HG02588 (cell line): Measurements from ENCODE around the gene UTS2.

Experiments used
- ATAC-seq: cut with Tn5 transposase; IDR thresholded peaks from one replicate; pipeline ENCODE4 v1.9.1; 2021; ENCODE audit warnings: mild to moderate bottlenecking, moderate library complexity; ENCODE audit not compliant: unreplicated experiment

UTS2 gene

GRCh38 chr1:7863756-7864328 is 11.0 kb upstream of the UTS2 start:
- no peak for ATAC-seq

- ATAC-seq: no peak
These were observed 9.6 kb upstream of the UTS2 start for GRCh38 chr1:7862211-7863060.

- no peak for ATAC-seq
These were observed 8.6 kb upstream of the UTS2 start for GRCh38 chr1:7861452-7861851.

DNA sequence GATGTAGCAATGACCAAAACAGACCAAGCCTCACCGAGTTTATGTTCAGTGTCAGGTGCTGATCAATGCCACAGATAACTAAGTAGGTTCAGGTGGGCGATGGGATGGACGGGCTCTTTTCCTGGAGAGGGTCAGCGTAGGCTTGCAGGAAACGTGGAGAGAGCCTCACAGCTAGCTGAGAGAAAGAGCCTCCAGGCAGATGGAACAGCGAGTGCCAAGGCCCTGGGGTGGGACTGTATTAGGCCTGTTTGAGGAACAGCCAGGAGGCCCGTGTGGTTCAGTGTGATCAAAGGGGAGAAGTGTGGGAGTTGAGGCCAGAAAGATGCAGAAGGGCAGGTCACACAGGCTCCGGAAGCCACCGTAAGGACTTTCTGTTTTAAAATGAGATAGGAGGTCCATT is 7.3 kb upstream of the UTS2 start:
- no peak for ATAC-seq

DNA sequence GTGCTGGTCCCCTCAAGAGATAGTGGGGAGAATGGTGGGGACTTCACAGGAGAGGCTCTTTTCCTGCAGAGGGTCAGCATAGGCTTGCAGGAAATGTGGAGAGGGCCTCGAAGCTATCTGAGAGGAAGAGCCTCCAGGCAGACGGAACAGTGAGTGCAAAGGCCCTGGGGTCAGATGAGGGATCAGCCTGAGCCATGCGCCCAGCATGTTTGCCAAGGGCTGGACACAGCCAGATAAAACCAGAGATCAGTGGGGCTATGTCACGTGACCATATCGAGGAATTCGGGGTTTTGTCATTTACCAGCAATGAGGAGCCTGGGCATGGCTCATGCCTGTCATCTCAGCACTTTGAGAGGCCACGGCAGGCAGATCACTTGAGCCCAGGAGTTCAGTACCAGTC is 6.5 kb upstream of the UTS2 start:
- no peak for ATAC-seq

GRCh38 chr1:7857985-7858384 is 5.1 kb upstream of the UTS2 start:
- no peak for ATAC-seq

DNA sequence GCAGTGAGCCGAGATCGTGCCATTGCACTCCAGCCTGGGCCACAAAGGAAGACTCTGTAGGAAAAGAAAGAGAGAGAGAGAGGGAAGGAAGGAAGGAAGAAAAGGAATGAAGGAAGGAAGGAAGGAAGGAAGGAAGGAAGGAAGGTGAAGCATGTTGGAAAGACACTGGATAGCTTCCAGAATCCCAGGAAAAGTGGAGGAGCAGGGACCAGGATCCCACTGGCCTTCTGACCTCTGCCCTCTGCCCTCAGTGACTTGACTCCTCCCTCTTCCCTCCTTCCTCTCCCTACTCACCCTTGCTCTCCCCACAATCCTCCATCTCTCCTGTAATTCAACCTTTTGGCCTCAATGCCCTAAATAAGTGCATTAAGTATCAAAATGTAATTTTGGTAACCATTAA is 4.1 kb upstream of the UTS2 start:
- no peak for ATAC-seq

GRCh38 chr1:7856345-7856744 is 3.5 kb upstream of the UTS2 start:
- no peak for ATAC-seq

DNA sequence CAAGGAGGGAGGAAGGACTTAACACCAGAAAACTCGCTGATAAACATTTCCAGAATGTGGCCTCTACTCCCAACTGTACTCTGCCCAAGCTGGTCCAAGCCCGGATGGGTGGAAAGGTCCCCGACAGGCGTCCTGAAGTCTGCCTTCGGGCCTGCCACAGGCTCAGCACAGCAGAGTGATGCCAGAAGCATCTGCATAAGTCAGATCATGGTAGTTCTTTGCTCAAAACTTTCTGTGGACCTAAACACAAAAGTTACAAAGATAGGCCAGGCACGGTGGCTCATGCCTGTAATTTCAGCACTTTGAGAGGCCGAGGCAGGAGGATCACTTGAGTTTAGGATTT is 790 bp upstream of the UTS2 start:
- ATAC-seq: no peak

DNA sequence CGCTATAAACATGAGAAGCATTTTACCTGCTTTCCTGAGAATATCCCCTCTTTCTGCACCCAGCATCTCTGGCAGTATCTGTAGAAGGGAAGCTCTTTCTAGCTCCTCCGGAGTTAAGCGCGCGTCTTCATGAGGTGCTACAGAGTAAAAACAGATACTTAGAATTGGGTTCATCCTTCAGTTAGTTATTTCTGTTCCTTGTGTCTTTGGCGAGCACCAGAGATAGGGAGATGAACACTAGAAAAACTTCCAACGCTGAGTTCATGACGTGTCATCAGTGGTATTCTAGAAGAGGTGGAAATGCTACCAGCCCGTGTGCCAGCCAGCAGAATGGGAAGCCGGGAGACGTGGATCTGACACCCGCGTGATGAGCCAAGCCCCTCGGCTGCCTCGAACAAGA is 2.1 kb downstream of the UTS2 start:
- ATAC-seq: no peak

DNA sequence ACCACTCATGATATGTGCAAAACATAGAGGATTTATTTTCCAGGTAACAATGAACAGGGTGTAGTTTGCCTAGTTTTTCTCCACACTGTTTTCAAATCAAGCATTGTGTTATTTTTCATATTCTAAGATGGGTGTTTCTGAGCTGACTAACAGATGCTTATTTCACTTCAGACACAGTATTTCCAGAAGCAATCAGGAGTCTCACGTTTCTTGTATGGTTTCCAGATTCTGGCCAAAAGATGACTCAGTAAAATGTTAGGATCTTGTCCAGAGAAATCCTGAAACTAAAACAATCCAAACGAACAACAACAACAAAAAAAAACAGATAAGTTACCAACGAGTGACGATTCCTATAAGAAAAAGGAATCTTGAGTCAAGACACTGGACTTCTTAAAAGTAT is 5.3 kb downstream of the UTS2 start:
- no peak for ATAC-seq

DNA sequence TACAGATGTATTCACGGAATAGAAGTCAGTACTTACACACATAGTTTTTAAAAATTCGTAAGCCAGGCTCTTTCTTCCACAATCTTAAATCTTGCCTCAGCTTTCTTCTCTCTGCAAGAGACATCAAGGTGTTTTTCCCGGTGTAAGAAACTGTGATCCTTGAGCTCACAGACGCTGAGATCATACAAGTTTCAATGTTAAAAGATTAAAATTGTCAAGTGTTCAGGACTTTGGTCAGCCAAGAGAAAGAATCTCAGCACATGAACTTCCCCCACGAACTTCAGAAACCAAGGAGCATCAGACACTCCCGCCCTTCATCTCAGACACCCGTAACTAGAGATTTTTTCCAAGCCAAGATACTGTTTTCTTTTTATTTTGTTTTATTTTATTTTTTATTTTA is 6.2 kb downstream of the UTS2 start:
- ATAC-seq: no peak

DNA sequence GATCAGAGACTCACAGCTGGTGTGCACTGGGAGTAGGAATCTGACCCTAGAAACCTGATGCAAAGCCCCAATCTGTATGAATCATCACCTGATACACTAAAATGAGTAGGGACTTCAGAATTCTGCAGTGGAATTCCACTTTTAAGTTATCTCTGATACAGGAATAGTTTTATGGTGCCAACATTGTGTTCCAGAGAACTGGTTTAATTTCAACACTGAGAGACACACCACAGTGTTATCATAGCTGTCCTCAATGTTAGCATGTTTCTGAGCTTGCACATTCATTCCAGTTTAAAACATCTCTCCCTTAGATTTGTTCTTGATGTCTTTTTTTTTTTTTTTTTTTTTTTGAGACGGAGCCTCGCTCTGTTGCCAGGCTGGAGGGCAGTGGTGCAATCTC is 7.1 kb downstream of the UTS2 start:
- ATAC-seq: no peak

DNA sequence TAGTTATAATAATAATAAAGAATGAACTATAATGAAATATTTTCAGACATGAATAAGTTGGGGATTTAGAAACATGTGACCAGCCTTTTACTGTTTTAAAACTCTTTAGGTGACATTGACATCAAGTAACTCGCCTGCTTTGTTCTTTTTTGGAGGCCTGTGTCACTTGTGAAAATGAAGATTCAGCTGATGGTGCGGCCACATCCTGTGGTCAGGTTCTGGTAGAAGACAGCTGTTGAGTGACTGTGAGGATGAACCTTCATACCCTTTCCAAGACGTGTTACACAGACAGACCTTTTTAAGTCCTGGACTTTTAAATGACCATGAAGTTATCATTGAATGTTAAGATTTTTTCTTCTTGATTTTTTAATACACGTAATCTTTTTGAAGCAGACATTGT is 10.3 kb downstream of the UTS2 start:
- no peak for ATAC-seq

GRCh38 chr1:7839526-7839925 is 13.3 kb downstream of the UTS2 start:
- ATAC-seq: no peak

GRCh38 chr1:7838714-7839113 is 14.2 kb downstream of the UTS2 start:
- ATAC-seq: no peak

GRCh38 chr1:7833035-7833434 is 19.8 kb downstream of the UTS2 start:
- ATAC-seq: no peak

DNA sequence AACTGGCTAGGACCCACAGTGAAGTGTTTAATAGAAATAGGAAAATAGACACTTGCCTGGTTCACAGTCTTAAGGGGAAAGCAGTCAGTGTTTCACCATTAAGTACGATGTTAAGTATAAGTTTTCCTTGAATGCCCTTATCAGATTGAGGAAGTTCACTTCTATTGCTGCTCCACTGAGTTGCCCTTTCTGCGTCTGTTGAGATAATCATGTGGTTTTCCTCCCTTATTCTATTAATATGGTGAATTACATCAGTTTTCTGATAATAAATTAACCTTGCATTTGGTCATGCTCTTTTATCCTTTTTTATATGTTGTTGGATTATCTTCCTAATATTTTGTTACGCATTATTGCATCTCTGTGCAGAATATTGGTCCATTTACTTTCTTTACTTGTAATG is 21.4 kb downstream of the UTS2 start:
- no peak for ATAC-seq

DNA sequence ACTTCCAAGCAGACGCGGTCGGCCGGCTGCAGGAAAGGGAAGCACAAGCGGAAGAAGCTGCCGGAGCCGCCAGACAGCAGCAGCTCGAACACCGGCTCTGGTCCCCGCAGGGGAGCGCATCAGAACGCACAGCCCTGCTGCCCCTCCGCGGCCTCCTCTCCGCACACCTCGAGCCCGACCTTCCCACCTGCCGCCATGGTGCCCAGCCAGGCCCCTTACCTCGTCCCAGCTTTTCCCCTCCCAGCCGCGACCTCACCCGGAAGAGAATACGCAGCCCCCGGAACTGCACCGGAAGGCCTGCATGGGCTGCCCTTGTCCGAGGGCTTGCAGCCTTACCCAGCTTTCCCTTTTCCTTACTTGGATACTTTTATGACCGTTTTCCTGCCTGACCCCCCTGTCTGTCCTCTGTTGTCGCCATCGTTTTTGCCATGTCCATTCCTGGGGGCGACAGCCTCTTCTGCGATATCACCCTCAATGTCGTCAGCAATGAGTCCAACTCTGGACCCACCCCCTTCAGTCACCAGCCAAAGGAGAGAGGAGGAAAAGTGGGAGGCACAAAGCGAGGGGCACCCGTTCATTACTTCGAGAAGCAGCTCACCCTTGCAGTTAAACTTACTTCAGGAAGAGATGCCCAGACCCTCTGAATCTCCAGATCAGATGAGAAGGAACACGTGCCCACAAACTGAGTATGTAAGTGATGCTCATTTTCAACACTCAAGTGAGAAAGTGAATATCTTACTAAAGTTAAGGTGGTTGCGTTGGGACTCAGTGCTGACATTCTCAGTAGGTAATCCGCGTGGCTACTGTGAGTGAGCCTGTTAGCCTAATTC is 25.5 kb downstream of the UTS2 start:
- no peak for ATAC-seq

GRCh38 chr1:7826363-7826762 is 26.5 kb downstream of the UTS2 start:
- ATAC-seq: no peak

GRCh38 chr1:7824701-7825100 is 28.2 kb downstream of the UTS2 start:
- no peak for ATAC-seq

- ATAC-seq: no peak
These were observed 31.6 kb downstream of the UTS2 start for GRCh38 chr1:7821282-7821681.
